Measurements from ENCODE around the gene C1orf159.

DNA sequence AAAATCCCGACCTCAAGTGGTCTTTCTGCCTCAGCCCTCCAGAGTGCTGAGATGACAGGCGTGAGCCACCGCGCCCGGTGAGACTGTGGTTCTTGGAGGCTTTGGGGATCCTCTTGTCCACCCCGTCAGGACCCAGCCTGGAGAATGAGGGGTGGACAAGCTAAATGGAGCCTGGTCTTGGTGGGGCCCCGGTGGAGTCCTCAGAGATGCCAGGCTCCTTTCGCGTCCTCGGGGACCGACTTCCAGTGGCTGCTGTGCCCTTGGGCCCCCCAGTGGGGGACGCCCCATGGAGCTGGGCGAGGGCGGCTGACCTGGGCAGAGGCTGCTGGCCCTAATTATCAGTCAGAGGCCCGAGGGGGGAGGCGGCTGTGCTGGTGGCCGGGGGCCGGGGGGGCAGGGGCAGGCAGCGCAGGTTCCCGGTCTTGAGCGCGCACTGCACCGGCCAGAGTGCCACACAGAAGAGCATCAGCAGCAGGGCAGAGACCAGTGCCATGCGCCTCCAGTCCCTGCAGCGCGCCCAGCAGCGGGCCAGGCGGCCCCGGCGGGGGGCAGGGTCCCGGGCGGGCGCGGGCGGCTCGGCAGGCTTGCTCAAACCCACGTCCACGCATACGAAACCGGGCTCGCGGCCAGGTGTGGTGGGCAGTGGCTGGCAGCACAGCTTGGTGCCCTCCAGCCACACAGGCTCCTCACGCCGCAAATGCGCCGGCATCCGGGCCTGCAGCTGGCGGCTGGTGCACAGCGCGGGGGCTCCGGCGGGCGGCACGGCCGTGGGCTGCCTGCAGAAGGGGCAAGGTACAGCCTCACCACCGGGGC, 44.2 kb downstream of the C1orf159 start:
- TF ChIP-seq CTCF (IDR thresholded peaks at IDR 0.05) (no peak), POLR2A (IDR thresholded peaks at IDR 0.05) (no peak)
